T-cell (primary cell): ENCODE data around the gene MYZAP. TPM values are rescaled to one million over a fixed set of nuclear protein-coding genes. Genes with fewer than 3 reads are reported as not detected.
A peak's percentile ranks its signal among the peaks of the same experiment; 100 is the strongest.

Source experiments
- ATAC-seq, 4 experiments: fragments of 200-7000 bp in 3 of 4; fragments of 150-1000 bp in 1 of 4; cut with Tn5 transposase; replicated peaks in 1 of 4; 1 replicate in 3 of 4; 2 replicates in 1 of 4; pipeline ENCODE4 v1.10.0; 2021; ENCODE audit warnings: moderate library complexity in 3 of 4, mild to moderate bottlenecking in 2 of 4, moderate number of reproducible peaks in 1 of 4
- CTCF ChIA-PET, 2 donors: fragments of 300-600 bp; sonication (Branson Sonifier 250); formaldehyde crosslinking; loops; one replicate each; lab custom pipeline; 2022; ENCODE audit warnings: antibody characterized with exemption in 2 of 2; lab: Charles Lee
- POLR2A ChIA-PET, 2 donors: fragments of 300-600 bp; sonication (Branson Sonifier 250); formaldehyde crosslinking; loops; one replicate each; lab custom pipeline; 2022; ENCODE audit warnings: antibody characterized with exemption in 2 of 2; lab: Charles Lee
- DNase-seq, 35 experiments: peaks; one replicate each; pipeline versions ENCODE4 v3.0.0 to v3.0.0-alpha.2; 2013 to 2023
- H3K27ac ChIP-seq: one replicate; pipeline ENCODE4 v1.5.1; 2013; ENCODE audit warnings: low read length
- H3K27me3 ChIP-seq, 2 experiments: replicated peaks in 1 of 2; 1 replicate in 1 of 2; 2 replicates in 1 of 2; pipeline versions ENCODE4 v1.6.1 to v1.7.0; 2013; ENCODE audit warnings: low read length in 1 of 2, mixed read lengths in 1 of 2; ENCODE audit not compliant: control insufficient read depth in 2 of 2, insufficient read depth in 2 of 2; ENCODE audit errors: extremely low read depth in 1 of 2
- H3K36me3 ChIP-seq, 2 donors: 1 replicate in 1 of 2; 2 replicates in 1 of 2; pipeline versions ENCODE4 v1.6.1 to v1.7.0; 2013; ENCODE audit warnings: low read length in 1 of 2; ENCODE audit not compliant: control insufficient read depth in 2 of 2, insufficient read depth in 1 of 2; ENCODE audit errors: extremely low read depth in 1 of 2
- H3K4me1 ChIP-seq, 2 experiments: 1 replicate in 1 of 2; 2 replicates in 1 of 2; pipeline versions ENCODE4 v1.6.1 to v1.7.0; 2013; ENCODE audit warnings: low read length in 2 of 2, mixed read lengths in 1 of 2; ENCODE audit not compliant: insufficient read depth in 2 of 2, control insufficient read depth in 1 of 2; ENCODE audit errors: extremely low read depth in 1 of 2
- H3K4me3 ChIP-seq, 2 donors: 1 replicate in 1 of 2; 2 replicates in 1 of 2; pipeline versions ENCODE4 v1.5.1 to v1.7.0; 2013; ENCODE audit warnings: mild to moderate bottlenecking in 2 of 2, low read length in 1 of 2, moderate library complexity in 1 of 2; ENCODE audit not compliant: control insufficient read depth in 1 of 2; ENCODE audit errors: extremely low read depth in 1 of 2
- H3K9me3 ChIP-seq: 2 replicates; pipeline ENCODE4 v1.7.0; 2013
- H3K27ac Mint-ChIP-seq, 2 donors: one replicate each; pipeline ENCODE4 v1.8.0; 2020 to 2021; ENCODE audit warnings: mild to moderate bottlenecking in 2 of 2, mixed read lengths in 2 of 2
- H3K27me3 Mint-ChIP-seq, 2 donors: one replicate each; pipeline ENCODE4 v1.8.0; 2021 to 2022; ENCODE audit warnings: mixed read lengths in 2 of 2
- H3K36me3 Mint-ChIP-seq: one replicate; pipeline ENCODE4 v1.8.0; 2021; ENCODE audit warnings: mixed read lengths
- H3K4me1 Mint-ChIP-seq, 3 donors: one replicate each; pipeline ENCODE4 v1.8.0; 2020 to 2022; ENCODE audit warnings: mixed read lengths in 3 of 3, mild to moderate bottlenecking in 1 of 3
- H3K4me3 Mint-ChIP-seq, 3 donors: one replicate each; pipeline ENCODE4 v1.8.0; 2020 to 2022; ENCODE audit warnings: mild to moderate bottlenecking in 3 of 3, mixed read lengths in 3 of 3, moderate library complexity in 3 of 3
- H3K9me3 Mint-ChIP-seq, 3 donors: one replicate each; pipeline ENCODE4 v1.8.0; 2020 to 2022; ENCODE audit warnings: mixed read lengths in 3 of 3
- WGBS: methylation state at CpG from one replicate; pipeline ENCODE4 v1.1.5; 2013; ENCODE audit warnings: missing lambda C conversion rate; ENCODE audit not compliant: insufficient coverage; 5-methylcytosine and 5-hydroxymethylcytosine counted together
- total RNA-seq, 35 experiments: library from RNA in 6 of 35; stranded (reverse) in 6 of 35; fragments of 120-200 nt in 1 of 35; gene quantifications; one replicate each; pipeline versions ENCODE4 v1.2.1 to v1.2.4 and lab custom pipeline; 2013 to 2026

MYZAP gene
- total RNA-seq, 5 donors from 2014 or later (not counting 1 experiment from before 2014, with no cell fraction given) = 0.58 to 1.9 (median 0.82) TPM

DNA sequence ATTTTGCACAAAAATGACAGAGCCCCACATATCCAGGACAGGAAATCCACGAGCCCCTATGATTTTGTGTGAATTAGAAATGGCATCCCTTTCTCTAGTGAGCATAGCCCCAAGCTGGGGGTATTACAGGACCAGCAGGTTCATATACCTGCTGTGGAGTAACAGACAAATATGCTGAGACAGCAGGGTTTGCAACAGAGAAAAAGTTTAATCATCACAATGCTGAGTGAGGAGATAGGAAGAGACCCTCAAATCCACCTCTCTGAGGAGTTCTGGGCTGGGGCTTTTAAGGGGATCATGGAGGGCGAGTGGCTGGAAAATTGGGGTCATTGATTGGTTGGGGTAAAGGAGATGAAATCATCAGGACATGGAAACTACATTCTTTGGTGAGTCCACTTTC, 8.4 kb upstream of the MYZAP start:
- 67% methylated on average over 1 of the region's 2 CpGs for WGBS
- peaks cover 21 to 23% (median 22%) of the 10 kb centered on the region in 3 donors for H3K4me1 Mint-ChIP-seq
- peaks cover 11 to 14% (median 13%) of the 10 kb centered on the region in 3 donors for H3K9me3 Mint-ChIP-seq
- H3K27ac ChIP-seq = no peak overlapping the region
- peaks cover 9% of the 10 kb centered on the region for H3K36me3 Mint-ChIP-seq
- ATAC-seq (no peak), DNase-seq (no peak)
- peaks cover 0 to 3% of the 10 kb centered on the region in 2 experiments for H3K27me3 ChIP-seq
- no peaks in the 10 kb centered on the region for H3K36me3 ChIP-seq
- ChIA-PET CTCF (no interaction called here), POLR2A (no interaction called here)
- peaks cover 18% of the 10 kb centered on the region in 2 donors for H3K27me3 Mint-ChIP-seq
- peaks cover 12 to 14% of the 10 kb centered on the region in 2 experiments for H3K4me1 ChIP-seq
- H3K4me3 Mint-ChIP-seq = no peak overlapping the region
- H3K9me3 ChIP-seq = no peaks in the 10 kb centered on the region
- no peak overlapping the region for H3K27ac Mint-ChIP-seq
- H3K4me3 ChIP-seq = no peak overlapping the region

DNA sequence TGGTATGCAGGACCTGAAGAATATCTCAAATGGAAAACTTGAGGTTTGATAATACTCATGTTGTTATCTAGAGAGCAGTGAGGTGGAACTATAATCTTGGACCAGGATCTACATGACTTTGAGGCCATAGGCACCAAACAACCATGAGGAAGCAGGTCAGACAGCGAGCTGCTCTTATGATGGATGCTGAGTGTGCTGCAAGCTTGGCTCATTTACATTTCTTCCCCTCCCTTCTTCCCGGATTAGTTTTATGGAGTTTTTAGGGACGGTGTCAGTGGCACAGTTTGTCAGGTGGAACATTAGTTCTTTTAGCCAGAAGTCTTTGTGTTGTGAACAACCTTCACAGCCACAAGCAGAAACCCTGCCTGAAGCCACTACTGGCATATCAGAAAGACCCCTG, 8.0 kb upstream of the MYZAP start:
- no peaks in the 10 kb centered on the region for H3K36me3 ChIP-seq
- no peaks in the 10 kb centered on the region for H3K9me3 ChIP-seq
- DNase-seq = no peak
- no peak overlapping the region for H3K4me3 ChIP-seq
- H3K4me1 ChIP-seq = peaks cover 12 to 14% of the 10 kb centered on the region in 2 experiments
- CTCF ChIA-PET = no interaction called here
- H3K36me3 Mint-ChIP-seq = peaks cover 9% of the 10 kb centered on the region
- H3K27ac Mint-ChIP-seq = no peak overlapping the region
- peaks cover 22 to 27% (median 26%) of the 10 kb centered on the region in 3 donors for H3K4me1 Mint-ChIP-seq
- POLR2A ChIA-PET = interaction anchor here in 1 of 2 donors (0.6 kb wide), 1 partner anchor 9 kb away, joined by 3 read pairs; no protein-coding TSS in a partner anchor
- WGBS = no CpG with 5 or more reads among the region's 3 CpGs
- H3K9me3 Mint-ChIP-seq = peaks cover 11 to 14% (median 13%) of the 10 kb centered on the region in 3 donors
- H3K27me3 Mint-ChIP-seq = peaks cover 17% of the 10 kb centered on the region in 2 donors
- no peak overlapping the region for H3K4me3 Mint-ChIP-seq
- ATAC-seq = no peak
- peaks cover 0 to 3% of the 10 kb centered on the region in 2 experiments for H3K27me3 ChIP-seq
- no peak overlapping the region for H3K27ac ChIP-seq

DNA sequence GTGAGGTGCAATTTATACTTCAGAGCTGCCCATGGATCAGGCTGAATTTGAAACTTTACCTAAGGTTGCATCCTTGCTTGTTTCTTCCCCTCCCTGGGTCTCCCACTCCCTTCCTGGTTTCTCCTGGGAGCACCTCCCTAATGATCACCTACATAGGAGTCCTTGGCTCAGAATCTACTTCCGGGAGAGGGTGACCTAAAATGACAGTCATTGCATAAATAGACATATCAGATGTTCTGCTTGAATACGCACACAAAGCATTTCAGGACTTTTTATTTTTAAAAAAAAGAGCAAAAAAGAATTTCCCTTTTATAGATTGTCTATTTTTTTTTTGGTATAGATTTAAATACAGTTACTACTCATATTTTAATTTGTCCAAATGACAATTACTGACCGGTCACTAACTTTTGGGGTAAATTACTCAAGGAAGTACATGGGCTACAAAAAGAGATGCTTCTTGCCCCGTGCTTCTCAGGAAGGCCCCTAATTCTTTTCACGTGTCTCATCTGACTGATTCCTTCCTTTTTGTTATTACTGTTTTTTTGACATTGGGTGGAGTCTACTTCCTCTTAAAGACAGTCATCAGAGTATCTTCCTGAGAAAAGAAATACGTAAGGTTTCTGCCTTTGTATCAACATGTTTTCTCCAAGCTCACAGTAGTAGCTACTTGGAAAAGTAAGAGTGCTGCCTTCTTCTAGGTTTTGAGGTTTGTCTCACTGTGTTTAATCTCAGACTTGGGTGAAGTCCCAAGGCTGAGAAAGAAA, 4.9 kb upstream of the MYZAP start:
- peak overlapping the region in 2 of 3 donors; percentile 0 to 57 for H3K4me3 Mint-ChIP-seq
- no peaks in the 10 kb centered on the region for H3K9me3 ChIP-seq
- DNase-seq (peak in 1 of 35 experiments; percentile 31), ATAC-seq (peak; percentile 41 to 84 (median 45))
- WGBS = no CpG with 5 or more reads among the region's 6 CpGs
- no peaks in the 10 kb centered on the region for H3K36me3 ChIP-seq
- H3K4me1 Mint-ChIP-seq = peaks cover 29 to 45% (median 45%) of the 10 kb centered on the region in 3 donors
- peaks cover 21 to 23% of the 10 kb centered on the region in 2 donors for H3K27me3 Mint-ChIP-seq
- POLR2A ChIA-PET = interaction anchor here in 1 of 2 donors (0.6 kb wide), 1 partner anchor 15 kb away, joined by 3 read pairs; no protein-coding TSS in a partner anchor
- H3K27ac ChIP-seq = peak overlapping the region; percentile 13
- H3K27ac Mint-ChIP-seq = peak overlapping the region; percentile 85 to 91
- CTCF ChIA-PET = interaction anchor here in 1 of 2 donors (0.5 to 1.3 kb wide), 4 partner anchors 15 to 309 kb away, joined by 3 to 4 read pairs (median 3); no protein-coding TSS in a partner anchor
- H3K36me3 Mint-ChIP-seq = peaks cover 9% of the 10 kb centered on the region
- H3K9me3 Mint-ChIP-seq = peaks cover 11 to 14% (median 13%) of the 10 kb centered on the region in 3 donors
- peaks cover 0 to 17% of the 10 kb centered on the region in 2 experiments for H3K27me3 ChIP-seq
- no peak overlapping the region for H3K4me3 ChIP-seq
- H3K4me1 ChIP-seq = peaks cover 12 to 24% of the 10 kb centered on the region in 2 experiments

DNA sequence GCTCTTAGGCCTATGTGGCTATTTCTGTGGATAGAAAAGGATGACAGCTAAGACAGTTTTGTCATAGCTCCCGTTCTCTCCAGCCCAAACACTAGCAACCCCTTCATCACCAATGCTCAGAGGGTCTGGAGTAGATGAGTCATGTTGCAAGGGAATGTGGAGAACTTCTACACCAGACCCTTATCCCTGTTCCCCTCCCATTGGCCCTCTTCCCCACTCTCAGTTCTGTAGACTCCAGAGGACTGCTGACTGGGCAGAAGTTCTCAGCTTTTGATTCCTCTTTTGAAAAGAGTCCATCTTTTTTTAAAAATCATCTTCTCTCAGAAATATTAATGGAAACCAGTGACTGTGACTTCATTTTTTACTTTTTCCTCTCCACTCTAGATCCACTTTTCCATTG, 2.4 kb upstream of the MYZAP start:
- CTCF ChIA-PET = no interaction called here
- no peaks in the 10 kb centered on the region for H3K9me3 ChIP-seq

DNA sequence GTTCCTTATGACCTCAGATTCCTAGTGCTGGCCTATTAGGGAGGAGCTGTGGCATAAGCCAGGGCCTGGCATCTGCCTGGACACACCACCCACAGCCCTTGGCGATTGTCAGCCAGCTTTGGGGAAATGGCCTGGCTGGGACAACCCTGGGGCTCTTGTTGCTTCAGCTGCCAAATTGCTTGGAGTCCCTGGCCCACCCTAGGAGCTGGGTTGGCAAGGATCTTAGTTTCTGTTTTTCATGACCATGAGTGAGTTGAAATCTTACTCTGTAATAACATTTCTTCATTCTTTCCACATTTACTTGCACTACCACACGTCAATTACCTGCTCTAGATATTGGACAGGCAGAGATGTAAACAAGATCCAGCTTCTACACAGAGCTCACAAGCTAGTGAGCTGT, 1.9 kb upstream of the MYZAP start:
- no peaks in the 10 kb centered on the region for H3K9me3 Mint-ChIP-seq
- Histone ChIP-seq H3K4me1 (peaks cover 12 to 27% of the 10 kb centered on the region in 2 experiments), H3K27me3 (peaks cover 0 to 25% of the 10 kb centered on the region in 2 experiments), H3K27ac (no peak overlapping the region), H3K9me3 (no peaks in the 10 kb centered on the region), H3K4me3 (no peak overlapping the region), H3K36me3 (no peaks in the 10 kb centered on the region)
- ATAC-seq = no peak
- no peaks in the 10 kb centered on the region for H3K36me3 Mint-ChIP-seq
- CTCF ChIA-PET = no interaction called here
- peak overlapping the region in 1 of 2 donors; percentile 44 for H3K27ac Mint-ChIP-seq
- POLR2A ChIA-PET = interaction anchor here in 1 of 2 donors (0.7 kb wide), 1 partner anchor 25 kb away, joined by 3 read pairs; no protein-coding TSS in a partner anchor
- H3K4me3 Mint-ChIP-seq = peak overlapping the region in 1 of 3 donors; percentile 3
- peaks cover 17 to 27% of the 10 kb centered on the region in 2 donors for H3K27me3 Mint-ChIP-seq
- DNase-seq = no peak
- H3K4me1 Mint-ChIP-seq = peaks cover 35 to 52% (median 45%) of the 10 kb centered on the region in 3 donors
- 83% methylated on average over 1 of the region's 2 CpGs for WGBS

More for the DNA sequence above, 2.4 kb upstream of the MYZAP start:
- no CpG with 5 or more reads among the region's 1 CpG for WGBS
- H3K27me3 Mint-ChIP-seq = peaks cover 17 to 27% of the 10 kb centered on the region in 2 donors
- no peak for ATAC-seq
- H3K27ac Mint-ChIP-seq = peak overlapping the region in 1 of 2 donors; percentile 44
- no peaks in the 10 kb centered on the region for H3K36me3 Mint-ChIP-seq
- no peak for DNase-seq
- no peak overlapping the region for H3K27ac ChIP-seq
- H3K4me3 ChIP-seq = no peak overlapping the region
- no peaks in the 10 kb centered on the region for H3K36me3 ChIP-seq
- H3K27me3 ChIP-seq = peaks cover 0 to 25% of the 10 kb centered on the region in 2 experiments
- H3K4me1 ChIP-seq = peaks cover 12 to 27% of the 10 kb centered on the region in 2 experiments
- H3K9me3 Mint-ChIP-seq = no peaks in the 10 kb centered on the region
- POLR2A ChIA-PET = interaction anchor here in 1 of 2 donors (0.6 to 0.7 kb wide), 2 partner anchors 25 to 66 kb away, joined by 3 read pairs; no protein-coding TSS in a partner anchor
- H3K4me3 Mint-ChIP-seq = no peak overlapping the region
- peaks cover 35 to 52% (median 45%) of the 10 kb centered on the region in 3 donors for H3K4me1 Mint-ChIP-seq

DNA sequence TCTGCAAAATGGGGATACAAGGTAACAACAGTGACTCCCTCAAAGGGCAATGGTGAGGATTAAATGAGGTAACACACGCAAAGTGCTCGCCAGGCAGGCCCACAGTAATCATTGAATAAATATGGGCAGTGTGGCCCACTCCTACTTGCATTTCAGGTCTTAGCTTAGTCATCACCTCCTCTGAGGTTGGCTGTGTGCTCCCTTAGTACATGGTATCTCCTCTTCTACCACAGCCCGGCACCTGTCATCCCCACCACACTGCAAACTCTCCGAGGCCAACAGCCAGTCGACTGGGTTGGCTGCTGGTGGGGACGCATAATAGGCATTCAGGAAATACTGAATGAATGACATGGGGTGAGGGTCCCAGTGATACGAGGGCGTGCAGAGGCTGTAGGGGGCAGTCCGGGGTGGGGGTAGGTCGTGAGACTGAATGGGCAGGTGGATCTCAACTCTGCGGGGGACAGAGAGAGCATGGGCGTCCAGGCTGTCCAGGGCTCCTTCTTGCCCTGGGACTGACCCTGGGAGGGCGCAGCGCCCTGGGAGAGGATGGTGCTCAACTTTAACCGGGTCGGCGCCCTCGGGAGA, 375 bp upstream of the MYZAP start:
- Mint-ChIP-seq H3K27me3 (peaks cover 17 to 25% of the 10 kb centered on the region in 2 donors), H3K4me1 (peaks cover 33 to 49% (median 41%) of the 10 kb centered on the region in 3 donors), H3K4me3 (peak overlapping the region; percentile 55 to 78 (median 73)), H3K9me3 (no peaks in the 10 kb centered on the region), H3K36me3 (no peaks in the 10 kb centered on the region), H3K27ac (peak overlapping the region in 1 of 2 donors; percentile 14)
- Histone ChIP-seq H3K27ac (no peak overlapping the region), H3K27me3 (peaks cover 0 to 30% of the 10 kb centered on the region in 2 experiments), H3K9me3 (no peaks in the 10 kb centered on the region), H3K4me1 (peaks cover 12 to 25% of the 10 kb centered on the region in 2 experiments), H3K36me3 (no peaks in the 10 kb centered on the region), H3K4me3 (peak overlapping the region; percentile 23 to 55)
- 25% methylated on average over 13 of the region's 18 CpGs for WGBS
- CTCF ChIA-PET = no interaction called here
- peak in 1 of 35 experiments; percentile 4 for DNase-seq
- ATAC-seq = peak in 2 of 4 experiments; percentile 14 to 15
- POLR2A ChIA-PET = no interaction called here
